Thyroid gland (tissue), 4 donors: ENCODE data around the gene SIX5. TPM values are rescaled to one million over a fixed set of nuclear protein-coding genes. Genes with fewer than 3 reads are reported as not detected.

Experiments used
- DNase-seq, 2 donors: peaks; one replicate each; pipeline ENCODE4 v3.0.0-alpha.2; 2019
- H3K27ac ChIP-seq, 3 donors: fragments of 200-600 bp; sonication (generic); 1 replicate in 2 of 3; 2 replicates in 1 of 3; pipeline ENCODE4 v1.5.1; 2016 to 2019; ENCODE audit warnings: mild to moderate bottlenecking in 1 of 3, moderate library complexity in 1 of 3
- H3K27me3 ChIP-seq: fragments of 200-600 bp; sonication (generic); one replicate; pipeline ENCODE4 v1.5.1; 2019
- H3K36me3 ChIP-seq, 2 donors: fragments of 200-600 bp; sonication (generic); one replicate each; pipeline ENCODE4 v1.5.1; 2016 to 2019
- H3K4me1 ChIP-seq, 2 donors: fragments of 200-600 bp; sonication (generic); one replicate each; pipeline ENCODE4 v1.5.1; 2017 to 2019
- H3K4me3 ChIP-seq, 3 donors: fragments of 200-600 bp; sonication (generic); replicated peaks in 1 of 3; 1 replicate in 2 of 3; 2 replicates in 1 of 3; pipeline ENCODE4 v1.5.1; 2016; ENCODE audit warnings: mild to moderate bottlenecking in 1 of 3
- H3K9me3 ChIP-seq: fragments of 200-600 bp; sonication (generic); one replicate; pipeline ENCODE4 v1.5.1; 2017
- POLR2A ChIP-seq, 2 donors: fragments of 450-650 bp; IDR thresholded peaks; one replicate each; pipeline ENCODE4 v1.6.1; 2017; ENCODE audit warnings: antibody characterized with exemption in 2 of 2, mild to moderate bottlenecking in 2 of 2, moderate library complexity in 1 of 2
- WGBS, 2 donors: methylation state at CpG; one replicate each; pipeline ENCODE4 v1.1.5; 2017; 5-methylcytosine and 5-hydroxymethylcytosine counted together
- intact Hi-C: fragments of 100-400 bp; cut with DNase I; formaldehyde crosslinking; loops from one replicate; pipeline ENCODE4 v1.15.1; 2023
- total RNA-seq, 4 donors: library from RNA; depleted of rRNA; stranded (reverse); fragments of >200 nt; gene quantifications; one replicate each; pipeline ENCODE4 v1.2.3, GENCODE V29; 2016
- TF ChIP-seq, protein P1 (sequence below), 6 experiments: fragments of 200-600 bp in 3 of 6; fragments of 450-650 bp in 3 of 6; sonication (generic) in 3 of 6; IDR thresholded peaks; one replicate each; pipeline ENCODE4 v1.5.1; 2016 to 2019; ENCODE audit warnings: antibody characterized with exemption in 6 of 6, mild to moderate bottlenecking in 2 of 6, inconsistent platforms in 1 of 6, moderate library complexity in 1 of 6

SIX5 gene
- total RNA-seq, 4 donors from 2014 or later, result 18.3 to 33.0 (median 23.3) TPM

DNA sequence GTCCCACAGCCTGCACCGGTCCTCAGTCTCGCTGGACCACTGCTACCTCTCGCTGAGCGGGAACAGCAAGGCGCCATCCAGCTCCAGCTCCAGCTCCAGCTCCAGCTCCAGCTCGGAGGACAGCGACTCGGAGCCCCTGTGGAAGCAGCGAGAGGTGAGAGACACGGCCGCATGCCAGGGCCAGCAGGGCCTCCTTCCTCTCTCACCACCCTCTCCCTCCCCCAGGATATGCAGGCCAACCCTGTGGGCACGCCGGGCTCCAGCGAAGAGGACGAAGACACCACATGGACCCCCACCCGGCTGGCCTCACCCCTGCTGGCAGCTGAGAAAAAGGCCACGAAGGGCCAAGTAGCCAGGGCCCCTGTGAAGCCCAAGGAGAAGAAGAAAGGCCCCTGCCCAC, 7.3 kb downstream of the SIX5 start:
- Histone ChIP-seq H3K27ac (no peak overlapping the region), H3K4me3 (no peak overlapping the region), H3K4me1 (peaks cover 28 to 32% of the 10 kb centered on the region in 2 donors), H3K36me3 (peaks cover 0 to 3% of the 10 kb centered on the region in 2 donors), H3K27me3 (no peaks in the 10 kb centered on the region), H3K9me3 (no peaks in the 10 kb centered on the region)
- no peak for DNase-seq
- WGBS, 2 donors, result 79 to 86% methylated on average over 4 to 11 of the region's 17 CpGs
- intact Hi-C loops, result loop anchor here (10.0 kb wide), 1 partner anchor 47 kb away; no protein-coding TSS in a partner anchor
- no peak for TF ChIP-seq POLR2A (IDR thresholded peaks at IDR 0.05)
- TF ChIP-seq, protein P1, sequence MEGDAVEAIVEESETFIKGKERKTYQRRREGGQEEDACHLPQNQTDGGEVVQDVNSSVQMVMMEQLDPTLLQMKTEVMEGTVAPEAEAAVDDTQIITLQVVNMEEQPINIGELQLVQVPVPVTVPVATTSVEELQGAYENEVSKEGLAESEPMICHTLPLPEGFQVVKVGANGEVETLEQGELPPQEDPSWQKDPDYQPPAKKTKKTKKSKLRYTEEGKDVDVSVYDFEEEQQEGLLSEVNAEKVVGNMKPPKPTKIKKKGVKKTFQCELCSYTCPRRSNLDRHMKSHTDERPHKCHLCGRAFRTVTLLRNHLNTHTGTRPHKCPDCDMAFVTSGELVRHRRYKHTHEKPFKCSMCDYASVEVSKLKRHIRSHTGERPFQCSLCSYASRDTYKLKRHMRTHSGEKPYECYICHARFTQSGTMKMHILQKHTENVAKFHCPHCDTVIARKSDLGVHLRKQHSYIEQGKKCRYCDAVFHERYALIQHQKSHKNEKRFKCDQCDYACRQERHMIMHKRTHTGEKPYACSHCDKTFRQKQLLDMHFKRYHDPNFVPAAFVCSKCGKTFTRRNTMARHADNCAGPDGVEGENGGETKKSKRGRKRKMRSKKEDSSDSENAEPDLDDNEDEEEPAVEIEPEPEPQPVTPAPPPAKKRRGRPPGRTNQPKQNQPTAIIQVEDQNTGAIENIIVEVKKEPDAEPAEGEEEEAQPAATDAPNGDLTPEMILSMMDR (IDR thresholded peaks at IDR 0.05), result no peak

DNA sequence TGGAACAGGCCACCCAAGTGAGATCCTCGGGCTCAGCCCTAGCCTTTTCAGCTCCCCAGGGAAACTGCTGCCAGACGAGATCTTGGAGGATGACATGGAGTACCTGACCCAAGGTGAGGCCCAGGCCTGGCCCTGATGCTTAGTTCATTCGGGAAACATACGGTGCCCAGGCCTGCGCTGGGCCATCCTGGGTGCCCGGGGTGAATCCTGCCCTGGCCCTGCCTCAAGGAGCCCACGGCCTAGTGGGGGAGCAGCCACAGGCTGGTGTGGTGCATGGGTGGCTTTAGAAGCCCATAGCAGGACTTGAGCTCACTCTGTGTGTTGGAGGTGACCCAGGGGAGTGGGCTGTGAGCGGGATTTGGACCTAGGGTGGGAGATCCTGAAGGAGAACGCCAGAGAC, 10.1 kb downstream of the SIX5 start:
- no peak overlapping the region for H3K27ac ChIP-seq
- no peaks in the 10 kb centered on the region for H3K9me3 ChIP-seq
- no peak for TF ChIP-seq POLR2A (IDR thresholded peaks at IDR 0.05)
- TF ChIP-seq, protein P1 (IDR thresholded peaks at IDR 0.05), result no peak
- DNase-seq, result no peak
- intact Hi-C loops, result no loop called here
- no peaks in the 10 kb centered on the region for H3K27me3 ChIP-seq
- 86 to 94% methylated on average over 5 to 9 of the region's 9 CpGs for WGBS, 2 donors
- H3K4me3 ChIP-seq, result no peak overlapping the region
- no peaks in the 10 kb centered on the region for H3K36me3 ChIP-seq
- peaks cover 4% of the 10 kb centered on the region in 2 donors for H3K4me1 ChIP-seq

DNA sequence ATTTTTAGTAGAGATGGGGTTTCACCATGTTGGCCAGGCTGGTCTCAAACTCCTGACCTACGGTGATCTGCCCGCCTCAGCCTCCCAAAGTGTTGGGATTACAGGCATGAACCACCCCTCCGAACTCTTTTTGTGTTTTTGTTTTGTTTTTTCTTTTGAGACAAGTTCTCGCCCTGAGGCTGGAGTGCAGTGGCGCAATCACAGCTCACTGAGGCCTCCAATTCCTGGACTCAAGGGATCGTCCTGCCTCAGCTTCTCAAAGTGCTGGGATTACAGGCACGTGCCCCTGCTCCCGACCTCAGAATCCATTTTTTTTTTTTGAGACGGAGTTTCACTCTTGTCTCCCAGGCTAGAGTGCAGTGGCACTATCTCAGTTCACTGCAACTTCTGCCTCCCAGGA, 11.4 kb downstream of the SIX5 start:
- DNase-seq, result no peak
- intact Hi-C loops, result no loop called here
- Histone ChIP-seq H3K36me3 (no peaks in the 10 kb centered on the region), H3K9me3 (no peaks in the 10 kb centered on the region), H3K27ac (no peak overlapping the region), H3K4me3 (no peak overlapping the region), H3K4me1 (no peaks in the 10 kb centered on the region), H3K27me3 (no peaks in the 10 kb centered on the region)
- 80 to 81% methylated on average over 9 of the region's 9 CpGs for WGBS, 2 donors
- no peak for TF ChIP-seq POLR2A (IDR thresholded peaks at IDR 0.05)
- TF ChIP-seq, protein P1 (IDR thresholded peaks at IDR 0.05), result no peak

DNA sequence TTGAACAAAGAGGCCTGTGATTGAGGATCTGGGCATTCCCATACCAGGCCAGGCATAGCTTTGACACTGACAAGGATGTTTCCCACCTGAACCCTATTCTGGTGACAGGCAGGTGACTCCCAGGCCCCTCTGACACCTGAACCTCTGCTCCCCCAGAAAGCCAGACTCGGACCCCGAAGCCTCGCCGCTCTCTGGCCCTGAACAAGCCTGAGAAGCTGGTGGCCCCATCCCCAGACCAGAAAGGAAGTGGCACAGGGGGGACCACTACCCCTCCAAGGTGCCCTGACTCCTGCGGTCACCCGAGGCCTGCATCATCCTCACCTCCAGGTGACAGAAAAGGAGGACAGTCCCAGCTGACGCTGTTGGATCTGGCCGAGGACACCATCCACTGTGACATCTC, 14.7 kb downstream of the SIX5 start:
- no peak for TF ChIP-seq POLR2A (IDR thresholded peaks at IDR 0.05)
- TF ChIP-seq, protein P1 (IDR thresholded peaks at IDR 0.05), result no peak
- no peaks in the 10 kb centered on the region for H3K27me3 ChIP-seq
- intact Hi-C loops, result no loop called here
- 67 to 89% methylated on average over 2 to 8 of the region's 8 CpGs for WGBS, 2 donors
- no peak overlapping the region for H3K27ac ChIP-seq
- no peaks in the 10 kb centered on the region for H3K9me3 ChIP-seq
- DNase-seq, result no peak
- H3K4me1 ChIP-seq, result no peaks in the 10 kb centered on the region
- H3K36me3 ChIP-seq, result no peaks in the 10 kb centered on the region
- H3K4me3 ChIP-seq, result no peak overlapping the region

DNA sequence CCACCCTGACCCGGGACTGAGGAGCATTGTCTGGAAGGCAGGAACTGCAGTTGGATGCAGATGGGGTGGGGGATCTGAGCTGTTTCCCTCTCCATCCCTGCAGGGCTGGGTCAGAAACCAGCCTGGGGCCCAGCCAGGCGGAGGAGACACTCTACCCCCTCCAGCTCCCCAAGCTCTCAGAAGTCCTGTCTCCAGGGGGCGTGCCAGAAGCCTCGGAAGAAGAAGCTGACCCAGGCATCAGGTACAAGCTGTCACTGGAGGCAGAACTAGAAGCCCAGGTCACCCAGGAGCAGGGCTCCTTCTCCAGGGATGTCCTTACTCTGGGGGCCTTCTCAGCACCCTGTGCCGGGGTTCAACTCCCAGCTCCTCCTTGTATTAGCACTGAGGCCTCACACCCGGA, 15.5 kb downstream of the SIX5 start:
- H3K36me3 ChIP-seq, result no peaks in the 10 kb centered on the region
- intact Hi-C loops, result no loop called here
- DNase-seq, result no peak
- 66 to 87% methylated on average over 3 to 4 of the region's 6 CpGs for WGBS, 2 donors
- H3K9me3 ChIP-seq, result no peaks in the 10 kb centered on the region
- no peak overlapping the region for H3K27ac ChIP-seq
- no peaks in the 10 kb centered on the region for H3K27me3 ChIP-seq
- no peaks in the 10 kb centered on the region for H3K4me1 ChIP-seq
- TF ChIP-seq, protein P1 (IDR thresholded peaks at IDR 0.05), result no peak
- TF ChIP-seq POLR2A (IDR thresholded peaks at IDR 0.05), result no peak
- no peak overlapping the region for H3K4me3 ChIP-seq
